NCI-H510A (cell line): Measurements from ENCODE around the gene ASAP2.

Experiments
- DNase-seq: peaks from one replicate; lab custom pipeline; 2025; lab: John Stamatoyannopoulos, UW

Gene ASAP2

DNA sequence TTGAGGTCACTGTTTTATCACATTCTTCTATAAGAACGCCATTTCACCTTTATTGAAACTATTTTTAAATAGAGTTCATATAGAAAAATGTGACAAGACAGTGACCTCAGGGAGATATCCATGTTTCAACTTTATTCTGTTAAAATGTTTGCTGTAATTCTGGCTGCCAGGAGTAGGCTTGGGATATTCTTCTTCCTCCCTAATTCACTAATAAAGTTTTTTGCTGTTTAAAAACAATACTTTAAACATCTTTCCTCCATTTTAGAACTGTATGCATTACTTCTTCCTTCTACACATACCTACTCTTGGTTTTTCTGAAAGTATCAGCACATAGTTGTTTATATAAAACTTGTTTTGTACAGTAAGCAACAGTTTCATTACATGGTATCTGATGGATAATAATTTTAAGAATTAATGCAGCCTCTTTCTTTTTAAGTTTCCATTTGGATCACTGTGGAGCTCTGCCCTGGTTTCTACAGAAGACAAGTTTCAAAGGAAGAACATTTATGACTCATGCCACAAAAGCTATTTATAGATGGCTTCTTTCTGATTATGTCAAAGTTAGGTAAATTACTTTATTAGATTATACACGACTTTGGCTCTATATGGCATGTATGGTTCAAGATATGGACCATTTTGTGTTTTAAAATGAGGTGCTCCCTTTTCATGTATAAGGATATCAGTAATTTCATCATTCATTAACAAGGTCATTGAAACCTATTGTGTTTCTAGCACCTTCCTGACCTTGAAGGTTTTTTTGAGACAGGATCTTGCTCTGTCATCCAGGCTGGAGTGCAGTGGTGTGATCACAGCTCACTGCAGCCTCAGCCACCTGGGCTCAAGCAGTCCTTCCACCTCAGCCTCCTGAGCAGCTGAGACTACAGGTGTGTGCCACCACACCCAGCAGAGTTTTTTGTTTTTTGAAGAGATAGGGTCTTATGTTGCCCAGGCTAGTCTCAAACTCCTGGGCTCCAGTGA is 224.0 kb downstream of the ASAP2 start:
- no peak for DNase-seq

DNA sequence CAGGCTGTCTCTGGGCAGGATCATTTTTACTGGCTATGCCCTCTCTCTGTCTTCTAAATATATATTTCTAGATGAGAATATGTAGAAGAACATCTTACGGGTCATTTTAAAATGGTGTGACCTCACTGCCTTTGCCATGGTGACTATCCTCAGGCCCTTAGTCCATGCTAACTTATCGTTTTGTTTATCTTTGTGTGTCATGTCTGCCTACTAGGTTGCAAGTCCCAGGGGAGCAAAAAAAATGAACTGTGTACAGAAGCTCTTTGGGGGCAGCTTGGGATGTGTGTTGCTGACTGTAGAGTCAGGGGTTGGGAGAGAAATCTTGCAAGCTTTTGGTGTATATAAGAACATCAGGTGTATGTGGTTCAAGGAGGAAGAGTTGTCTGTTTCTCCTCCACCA is 227.9 kb downstream of the ASAP2 start:
- DNase-seq = no peak

DNA sequence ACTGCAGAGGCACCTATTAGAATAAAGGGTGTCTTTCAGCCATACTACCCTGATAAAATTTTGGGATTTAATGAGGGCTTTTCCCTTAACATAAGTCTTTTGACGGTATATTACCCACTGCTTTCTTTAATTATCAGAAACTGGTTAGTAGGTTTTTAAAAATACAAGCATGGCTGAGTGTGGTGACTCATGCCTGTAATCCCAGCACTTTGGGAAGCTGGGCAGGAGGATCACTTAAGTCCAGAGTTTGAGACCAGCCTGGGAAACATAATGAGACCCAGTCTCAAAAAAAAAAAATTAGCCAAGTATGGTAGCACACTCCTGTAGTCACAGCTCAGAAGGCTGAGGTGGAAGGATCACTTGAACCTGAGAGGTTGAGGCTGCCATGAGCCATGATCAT is 232.9 kb downstream of the ASAP2 start:
- DNase-seq = no peak

GRCh38 chr2:9440058-9440727 is 233.6 kb downstream of the ASAP2 start:
- no peak for DNase-seq

DNA sequence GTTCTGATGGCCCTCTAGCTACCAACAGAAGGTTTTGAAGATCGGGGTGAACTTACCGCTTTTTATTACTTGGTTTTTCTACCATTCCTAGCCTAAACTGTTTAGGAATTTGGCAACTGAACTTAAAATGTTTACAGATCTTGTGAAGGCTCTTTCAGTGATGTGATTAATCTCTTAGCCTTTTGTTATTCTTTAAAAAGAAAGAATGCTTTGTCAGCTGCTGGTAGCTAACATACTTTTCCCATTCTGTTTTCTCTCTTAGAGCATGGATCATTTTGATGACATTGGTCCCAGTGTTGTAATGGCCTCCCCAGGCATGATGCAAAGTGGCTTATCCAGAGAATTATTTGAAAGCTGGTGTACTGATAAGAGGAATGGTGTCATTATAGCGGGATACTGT is 234.9 kb downstream of the ASAP2 start:
- DNase-seq = no peak

DNA sequence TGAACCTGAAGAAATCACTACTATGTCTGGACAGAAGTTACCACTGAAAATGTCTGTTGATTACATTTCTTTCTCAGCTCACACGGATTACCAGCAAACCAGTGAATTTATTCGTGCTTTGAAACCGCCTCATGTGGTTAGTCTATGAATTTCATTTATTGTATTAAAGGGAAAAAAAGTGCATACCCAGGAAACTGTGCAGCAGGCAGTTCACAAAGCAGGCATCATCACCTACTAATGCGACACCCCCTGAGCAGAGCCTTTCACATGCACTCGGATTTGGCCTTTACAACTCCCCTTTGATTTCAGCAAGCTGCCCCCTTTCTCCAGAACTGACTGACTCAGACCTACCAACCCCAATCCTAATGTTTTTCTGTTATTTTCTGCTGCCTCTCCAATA is 236.9 kb downstream of the ASAP2 start:
- DNase-seq = no peak

DNA sequence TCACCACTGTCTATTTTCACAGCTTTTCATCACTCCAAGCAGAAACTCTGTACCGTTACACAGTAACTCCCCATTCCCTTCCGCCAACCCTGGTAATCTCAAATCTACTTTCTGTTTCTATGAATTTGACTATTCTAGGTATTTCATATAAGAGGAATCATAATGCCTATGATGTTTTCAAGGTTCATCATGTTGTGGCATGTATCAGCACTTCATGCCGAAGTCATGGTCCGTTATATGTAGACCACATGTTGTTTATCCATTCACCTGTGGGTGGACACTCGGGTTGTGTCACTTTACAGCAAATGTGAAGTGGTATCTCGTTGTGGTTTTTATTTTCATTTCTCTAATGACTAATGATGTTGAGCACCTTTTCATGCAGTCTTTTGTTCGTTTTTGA is 238.5 kb downstream of the ASAP2 start:
- no peak for DNase-seq

DNA sequence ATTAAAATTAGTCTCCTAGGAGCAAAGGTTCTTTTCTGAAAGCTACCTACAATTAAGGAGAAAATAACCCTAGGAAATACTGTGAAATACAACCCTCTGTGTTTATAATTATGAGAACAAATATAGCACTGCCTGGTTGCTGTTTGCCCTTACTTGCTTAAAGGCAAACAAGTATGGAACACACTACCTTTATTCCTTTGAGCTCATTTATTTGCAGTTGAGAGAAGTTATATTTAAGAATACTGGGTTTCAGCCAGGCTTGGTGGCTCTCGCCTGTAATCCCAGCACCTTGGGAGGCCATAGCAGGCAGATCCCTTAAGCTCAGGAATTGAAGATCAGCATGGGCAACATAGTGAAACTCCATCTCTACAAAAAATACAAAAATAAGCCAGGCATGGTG is 244.6 kb downstream of the ASAP2 start:
- no peak for DNase-seq
